Ovary (tissue), 9 donors: ENCODE measurements around the gene SGTA. TPM values are rescaled to one million over a fixed set of nuclear protein-coding genes. Genes with fewer than 3 reads are reported as not detected.

Experiments used
- DNase-seq, 5 donors: peaks; one replicate each; pipeline ENCODE4 v3.0.0-alpha.2; 2019 to 2020
- H3K27ac ChIP-seq, 2 donors: fragments of 200-600 bp; one replicate each; pipeline versions ENCODE4 v1.5.1 to v1.8.0; 2019 to 2022
- H3K27me3 ChIP-seq: fragments of 200-600 bp; one replicate; pipeline ENCODE4 v1.8.0; 2022
- H3K36me3 ChIP-seq: fragments of 200-600 bp; sonication (generic); one replicate; pipeline ENCODE4 v1.5.1; 2019
- H3K4me1 ChIP-seq: one replicate; pipeline ENCODE4 v1.8.1; 2013; ENCODE audit warnings: mild to moderate bottlenecking, moderate library complexity; ENCODE audit not compliant: insufficient read depth
- H3K4me3 ChIP-seq: fragments of 200-600 bp; sonication (generic); one replicate; pipeline ENCODE4 v1.5.1; 2017
- H3K9me3 ChIP-seq, 2 donors: fragments of 200-600 bp in 1 of 2; sonication (generic) in 1 of 2; one replicate each; pipeline versions ENCODE4 v1.5.1 to v1.8.1; 2013 to 2019; ENCODE audit warnings: mild to moderate bottlenecking in 1 of 2, moderate library complexity in 1 of 2
- EP300 ChIP-seq: sonication (generic); formaldehyde crosslinking; IDR thresholded peaks from one replicate; pipeline ENCODE4 v1.6.1; 2017; ENCODE audit warnings: antibody characterized with exemption
- POLR2A ChIP-seq: fragments of 450-650 bp; IDR thresholded peaks from one replicate; pipeline ENCODE4 v1.6.1; 2017; ENCODE audit warnings: antibody characterized with exemption, mild to moderate bottlenecking, moderate library complexity
- WGBS, 3 donors: extraction: QIAGEN DNeasy Blood & Tissue Kit in 1 of 3; methylation state at CpG; one replicate each; pipeline versions ENCODE4 v1.1.5 to v1.1.7; 2013 to 2017; 5-methylcytosine and 5-hydroxymethylcytosine counted together
- intact Hi-C, 4 donors: fragments of 100-400 bp; cut with DNase I; formaldehyde crosslinking; loops; one replicate each; pipeline versions ENCODE4 v1.11.0 to v1.15.1; 2022 to 2023
- polyA plus RNA-seq, 2 donors: library from polyadenylated mRNA; stranded (reverse); fragments of 200-250 nt in 1 of 2; fragments of 350-450 nt in 1 of 2; fragmentation: Illumina TruSeq in 1 of 2; extraction: RNeasy Lipid Tissue Mini Kit (QIAGEN cat#74804) in 1 of 2; gene quantifications; one replicate each; pipeline ENCODE4 v1.2.3, GENCODE V29; 2013 to 2014
- total RNA-seq, 7 donors: library from RNA; depleted of rRNA in 2 of 7; stranded (reverse); fragments of >200 nt in 2 of 7; fragmentation: NEBNext Ultra II Directional in 3 of 7; extraction: Animal tissue kit (Norgen Biotek cat#: 25700) in 3 of 7; gene quantifications; one replicate each; pipeline versions ENCODE4 v1.1.0 to v1.2.4, GENCODE V29; 2016 to 2023
- TF ChIP-seq, protein P1 (sequence below), 3 donors: fragments of 450-650 bp in 2 of 3; fragments of 200-600 bp in 1 of 3; IDR thresholded peaks; one replicate each; pipeline versions ENCODE4 v1.5.1 to v1.8.0; 2016 to 2022; ENCODE audit warnings: antibody characterized with exemption in 3 of 3, mild to moderate bottlenecking in 1 of 3
- donor health status: DM: no; HTN: no; CAD: no; lungs with moderate emphysema.
- donor health status: DM: no; HTN: no; CAD: no.
- donor health status: Bipolar disorder and iron deficiency.
- donor health status: DM: yes; HTN: yes; CAD: no.
- donor health status: DM: no; HTN: no; CAD: no.
- donor health status: DM: yes; HTN: yes; CAD: no.

SGTA gene
- total and polyA plus RNA-seq, 9 donors: 27.0 to 65.5 (median 53.4) TPM

DNA sequence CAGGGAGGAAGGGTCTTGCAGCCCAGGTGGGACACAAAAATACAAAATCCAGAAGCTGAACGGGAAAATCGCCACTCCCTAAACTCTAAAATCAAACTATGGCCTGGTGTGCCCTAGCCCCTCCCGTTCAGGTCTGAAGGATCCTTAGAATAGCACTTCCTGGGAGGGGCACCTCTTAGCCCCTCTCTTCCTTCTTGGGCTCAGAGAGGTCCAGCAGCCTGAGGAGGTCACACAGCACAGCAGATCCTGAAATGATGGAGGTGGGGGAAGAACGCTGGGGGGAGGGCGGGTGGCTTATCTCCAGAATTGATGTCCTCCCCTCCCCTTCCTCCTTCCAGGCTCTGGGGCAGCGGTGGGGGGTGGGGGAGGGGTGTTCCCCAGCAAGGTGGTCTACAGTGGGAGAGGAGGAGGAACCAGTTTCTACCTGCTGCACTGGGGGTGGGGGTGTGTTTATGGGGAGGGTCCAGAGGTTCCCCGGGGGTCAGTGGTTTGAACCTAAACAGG is 63.8 kb downstream of the SGTA start:
- no peak overlapping the region for H3K4me3 ChIP-seq
- TF ChIP-seq EP300 (no peak), POLR2A (no peak)
- TF ChIP-seq, protein P1, sequence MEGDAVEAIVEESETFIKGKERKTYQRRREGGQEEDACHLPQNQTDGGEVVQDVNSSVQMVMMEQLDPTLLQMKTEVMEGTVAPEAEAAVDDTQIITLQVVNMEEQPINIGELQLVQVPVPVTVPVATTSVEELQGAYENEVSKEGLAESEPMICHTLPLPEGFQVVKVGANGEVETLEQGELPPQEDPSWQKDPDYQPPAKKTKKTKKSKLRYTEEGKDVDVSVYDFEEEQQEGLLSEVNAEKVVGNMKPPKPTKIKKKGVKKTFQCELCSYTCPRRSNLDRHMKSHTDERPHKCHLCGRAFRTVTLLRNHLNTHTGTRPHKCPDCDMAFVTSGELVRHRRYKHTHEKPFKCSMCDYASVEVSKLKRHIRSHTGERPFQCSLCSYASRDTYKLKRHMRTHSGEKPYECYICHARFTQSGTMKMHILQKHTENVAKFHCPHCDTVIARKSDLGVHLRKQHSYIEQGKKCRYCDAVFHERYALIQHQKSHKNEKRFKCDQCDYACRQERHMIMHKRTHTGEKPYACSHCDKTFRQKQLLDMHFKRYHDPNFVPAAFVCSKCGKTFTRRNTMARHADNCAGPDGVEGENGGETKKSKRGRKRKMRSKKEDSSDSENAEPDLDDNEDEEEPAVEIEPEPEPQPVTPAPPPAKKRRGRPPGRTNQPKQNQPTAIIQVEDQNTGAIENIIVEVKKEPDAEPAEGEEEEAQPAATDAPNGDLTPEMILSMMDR (IDR thresholded peaks at IDR 0.05): no peak
- H3K27ac ChIP-seq: no peak overlapping the region
- intact Hi-C loops: no loop called here
- H3K36me3 ChIP-seq: no peaks in the 10 kb centered on the region
- H3K4me1 ChIP-seq: peaks cover 14% of the 10 kb centered on the region
- no peaks in the 10 kb centered on the region for H3K9me3 ChIP-seq
- 59 to 63% (median 59%) methylated on average over 6 to 7 of the region's 7 CpGs for WGBS, 3 donors
- no peaks in the 10 kb centered on the region for H3K27me3 ChIP-seq
- no peak for DNase-seq

DNA sequence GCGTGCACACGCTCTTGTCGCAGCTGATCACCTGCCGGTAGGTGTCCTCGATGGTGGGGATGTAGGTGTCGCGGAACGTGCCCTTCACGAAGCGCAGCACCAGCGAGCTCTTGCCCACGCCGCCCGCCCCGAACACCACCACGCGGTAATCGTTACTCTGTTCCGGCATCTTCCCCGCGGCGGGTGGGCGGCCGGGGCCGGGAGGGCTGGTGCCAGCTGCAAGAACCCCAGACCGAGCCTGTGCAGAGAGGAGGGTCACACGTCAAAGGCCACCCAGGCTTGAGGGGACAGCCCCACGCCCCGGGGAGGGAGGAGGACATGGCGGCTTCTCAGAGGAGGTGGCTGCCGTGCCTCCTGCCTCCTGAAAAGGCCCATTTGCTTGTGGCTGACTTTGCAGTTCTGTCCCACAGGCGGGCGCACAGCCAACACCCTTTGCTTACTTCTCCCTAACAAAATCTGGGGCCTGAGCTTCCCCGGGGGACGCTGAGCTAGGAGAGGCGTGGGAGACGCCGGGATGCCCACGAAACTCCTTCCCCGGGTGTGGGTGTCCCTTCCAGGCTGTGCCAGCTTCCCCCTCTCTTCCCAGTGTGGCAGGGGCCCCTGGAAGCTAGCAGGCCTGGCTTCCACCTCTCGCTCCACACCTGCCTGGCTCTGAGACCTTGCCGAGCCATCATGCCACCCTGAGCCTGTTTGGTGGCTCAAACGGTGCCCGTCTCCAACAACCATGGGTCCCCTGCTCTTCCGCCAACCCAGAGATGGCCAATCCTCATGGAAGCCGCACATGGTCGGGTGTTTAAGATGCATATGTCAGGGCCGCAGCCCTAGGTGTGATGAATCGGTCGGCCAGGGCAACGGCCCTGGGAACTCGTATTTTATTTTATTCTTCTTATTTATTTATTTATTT is 65.2 kb downstream of the SGTA start:
- no peak overlapping the region for H3K4me3 ChIP-seq
- H3K36me3 ChIP-seq: no peaks in the 10 kb centered on the region
- no peak for DNase-seq
- no peaks in the 10 kb centered on the region for H3K27me3 ChIP-seq
- 85 to 89% (median 85%) methylated on average over 52 of the region's 52 CpGs for WGBS, 3 donors
- intact Hi-C loops: no loop called here
- H3K27ac ChIP-seq: no peak overlapping the region
- TF ChIP-seq POLR2A: no peak
- TF ChIP-seq EP300: no peak
- TF ChIP-seq, protein P1 (IDR thresholded peaks at IDR 0.05): no peak
- peaks cover 10% of the 10 kb centered on the region for H3K4me1 ChIP-seq
- no peaks in the 10 kb centered on the region for H3K9me3 ChIP-seq

DNA sequence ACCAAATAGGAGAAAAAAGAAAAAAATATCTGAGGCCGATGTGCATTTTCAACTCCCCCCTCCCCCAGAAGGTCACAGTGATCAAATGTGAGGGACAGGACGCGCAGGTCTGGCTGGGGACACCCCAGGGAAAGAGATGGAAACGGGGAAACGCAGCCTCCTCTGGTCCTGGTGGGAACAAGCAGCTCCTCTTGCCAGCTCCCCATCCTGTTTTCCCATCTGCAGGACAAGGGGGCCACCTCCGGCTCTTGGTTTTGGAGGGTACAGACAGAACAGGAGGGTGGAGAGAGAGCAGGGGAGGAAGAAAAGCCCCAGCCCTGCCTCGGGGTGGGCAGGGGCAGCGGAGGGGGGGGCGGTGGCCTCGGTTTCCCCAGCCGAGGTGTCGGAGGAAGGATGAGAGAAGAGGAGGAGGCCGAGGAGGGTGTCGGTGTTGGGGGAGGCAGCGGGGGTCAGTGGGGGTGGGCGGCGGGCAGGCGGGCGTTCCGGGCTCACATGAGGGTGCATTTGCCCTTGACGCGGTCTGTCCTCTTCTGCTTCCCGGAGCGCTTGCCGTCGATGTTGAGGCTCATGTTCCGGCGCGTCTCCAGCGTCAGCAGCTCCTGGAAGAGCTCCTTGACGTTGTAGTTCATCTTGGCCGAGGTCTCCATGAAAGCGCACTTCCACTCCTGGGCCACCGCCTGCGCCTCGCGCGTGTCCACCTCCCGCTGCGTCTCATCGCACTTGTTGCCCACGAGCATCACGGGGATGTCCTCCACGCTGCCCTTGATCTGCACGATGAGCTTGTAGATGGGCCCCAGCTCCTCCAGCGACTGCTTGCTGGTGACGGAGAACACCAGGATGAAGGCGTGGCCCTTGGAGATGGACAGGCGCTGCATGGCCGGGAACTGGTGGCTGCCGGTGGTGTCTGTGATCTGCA is 66.1 kb downstream of the SGTA start:
- peaks cover 3% of the 10 kb centered on the region for H3K4me1 ChIP-seq
- no peaks in the 10 kb centered on the region for H3K9me3 ChIP-seq
- no peak for TF ChIP-seq POLR2A
- TF ChIP-seq, protein P1 (IDR thresholded peaks at IDR 0.05): no peak
- no peak for TF ChIP-seq EP300
- H3K36me3 ChIP-seq: no peaks in the 10 kb centered on the region
- H3K4me3 ChIP-seq: no peak overlapping the region
- intact Hi-C loops: no loop called here
- DNase-seq: no peak
- WGBS, 3 donors: 88 to 92% (median 91%) methylated on average over 50 to 51 of the region's 51 CpGs
- H3K27ac ChIP-seq: no peak overlapping the region
- no peaks in the 10 kb centered on the region for H3K27me3 ChIP-seq

DNA sequence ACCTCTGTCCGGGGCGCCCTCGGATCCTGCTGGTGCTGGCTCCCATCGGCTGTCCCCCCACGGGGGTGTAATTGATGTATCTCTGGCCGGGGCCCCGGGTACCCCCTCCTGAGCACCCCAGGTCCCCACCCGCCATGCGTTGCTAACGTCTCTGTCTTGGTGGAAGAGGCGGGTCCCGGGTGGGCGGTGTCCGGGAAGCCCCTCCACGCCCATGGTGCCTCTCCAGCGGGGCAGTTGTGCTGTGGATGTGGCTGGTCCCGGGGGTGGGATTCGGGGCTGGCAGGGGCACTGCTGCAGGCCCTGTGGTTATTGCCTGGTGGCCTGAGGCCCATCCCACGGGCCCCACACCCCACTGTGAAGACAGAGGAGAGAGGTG is 66.8 kb downstream of the SGTA start:
- peak in 1 of 5 donors; percentile 14 for DNase-seq

More for the DNA sequence above, 66.8 kb downstream of the SGTA start:
- Histone ChIP-seq H3K4me1 (peaks cover 3% of the 10 kb centered on the region), H3K27ac (no peak overlapping the region), H3K4me3 (no peak overlapping the region), H3K9me3 (no peaks in the 10 kb centered on the region), H3K36me3 (no peaks in the 10 kb centered on the region), H3K27me3 (no peaks in the 10 kb centered on the region)
- TF ChIP-seq, protein P1 (IDR thresholded peaks at IDR 0.05): no peak
- TF ChIP-seq POLR2A: no peak
- TF ChIP-seq EP300: no peak
- intact Hi-C loops: no loop called here
- 83 to 89% (median 87%) methylated on average over 3 to 19 of the region's 19 CpGs for WGBS, 3 donors
